Putamen (tissue), 1 donor: ENCODE data around the gene MGAT4C.
A peak's percentile ranks its signal among the peaks of the same experiment; 100 is the strongest.
"Not testable (repeated sequence)": the region's sequence is repeated elsewhere in the genome, so short reads cannot be mapped to it uniquely, and the experiment has no call there.

ENCODE experiments used
- DNase-seq: peaks from one replicate; pipeline ENCODE4 v3.0.0-alpha.2; 2016; ENCODE audit warnings: low spot score

MGAT4C gene

DNA sequence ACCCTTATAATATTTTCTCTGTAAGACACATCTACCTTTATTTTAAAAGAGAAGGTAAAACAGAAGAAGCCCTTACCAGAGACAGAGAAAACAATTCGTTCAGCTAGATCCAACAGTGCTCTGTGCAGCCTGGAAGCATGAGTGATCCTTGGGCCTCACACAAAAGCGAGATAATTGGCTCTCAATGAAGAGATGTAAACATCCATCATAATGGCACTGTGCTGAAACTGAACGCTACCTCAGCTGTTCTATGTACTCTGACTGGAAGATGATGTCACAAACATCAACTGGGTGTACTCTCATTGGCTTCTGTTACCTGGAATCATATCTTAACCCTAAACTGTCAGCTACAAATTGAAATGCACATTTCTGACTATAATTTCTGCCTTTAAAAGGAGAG is at the start of gene MGAT4C:
TSS of gene MGAT4C (minus strand) at position 229 of the 400 bp plus-strand sequence.
- no peak for DNase-seq

DNA sequence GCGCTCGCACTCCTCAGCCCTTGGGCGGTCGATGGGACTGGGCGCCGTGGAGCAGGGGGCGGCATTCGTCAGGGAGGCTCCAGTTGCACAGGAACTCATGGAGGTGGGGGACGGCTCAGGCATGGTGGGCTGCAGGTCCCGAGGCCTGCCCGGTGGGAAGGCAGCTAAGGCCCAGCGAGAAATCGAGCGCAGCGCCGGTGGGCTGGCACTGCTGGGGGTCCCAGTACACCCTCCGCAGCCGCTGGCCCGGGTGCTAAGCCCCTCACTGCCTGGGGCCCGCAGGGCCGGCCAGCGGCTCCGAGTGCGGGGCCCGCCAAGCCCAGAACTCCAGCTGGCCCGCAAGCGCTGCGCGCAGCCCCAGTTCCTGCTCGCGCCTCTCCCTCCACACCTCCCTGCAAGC is 40.2 kb upstream of the MGAT4C start:
- not testable (repeated sequence) for DNase-seq

DNA sequence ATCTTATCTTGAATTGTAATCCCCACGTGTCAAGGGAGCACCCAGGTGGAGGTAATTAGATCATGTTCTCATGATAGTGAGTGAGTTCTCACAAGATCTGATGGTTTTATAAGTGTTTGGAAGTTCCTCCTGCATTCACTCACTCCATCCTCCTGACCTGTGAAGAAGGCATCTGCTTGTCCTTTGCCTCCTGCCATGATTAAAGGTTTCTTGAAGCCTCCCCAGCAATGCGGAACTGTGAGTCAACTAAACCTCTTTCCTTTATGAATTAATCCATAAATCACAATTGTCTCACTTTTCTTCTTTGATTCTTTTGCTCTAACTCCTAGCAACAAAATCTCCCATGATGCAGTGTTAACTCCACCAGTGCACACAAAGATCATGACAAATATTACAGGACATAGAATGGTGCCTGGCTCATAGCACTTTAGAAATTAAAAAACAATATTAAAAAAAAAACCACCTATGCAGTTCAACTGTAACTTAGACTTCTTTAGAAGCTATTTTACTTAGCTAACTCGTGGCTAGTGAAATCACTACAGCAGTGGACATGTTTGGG is 37.6 kb upstream of the MGAT4C start:
- no peak for DNase-seq

DNA sequence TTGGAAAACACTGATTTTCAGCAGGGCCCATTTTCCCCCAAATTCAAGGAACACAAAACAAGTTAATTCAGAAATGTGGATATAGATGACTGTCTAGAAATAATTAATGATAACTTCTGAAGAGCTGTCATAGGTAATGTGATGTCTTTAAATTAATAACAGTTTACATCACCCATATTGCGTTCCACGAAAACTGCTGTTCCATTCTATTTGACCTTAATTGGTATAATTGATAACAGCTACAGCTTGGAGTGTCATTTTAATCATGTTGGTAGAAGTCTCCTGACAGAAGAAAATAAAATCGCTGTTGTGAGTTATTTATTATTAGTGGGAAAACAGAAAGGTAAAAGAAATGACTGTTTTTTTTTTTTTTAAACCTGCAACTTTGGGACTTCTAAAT is 36.3 kb upstream of the MGAT4C start:
- no peak for DNase-seq

DNA sequence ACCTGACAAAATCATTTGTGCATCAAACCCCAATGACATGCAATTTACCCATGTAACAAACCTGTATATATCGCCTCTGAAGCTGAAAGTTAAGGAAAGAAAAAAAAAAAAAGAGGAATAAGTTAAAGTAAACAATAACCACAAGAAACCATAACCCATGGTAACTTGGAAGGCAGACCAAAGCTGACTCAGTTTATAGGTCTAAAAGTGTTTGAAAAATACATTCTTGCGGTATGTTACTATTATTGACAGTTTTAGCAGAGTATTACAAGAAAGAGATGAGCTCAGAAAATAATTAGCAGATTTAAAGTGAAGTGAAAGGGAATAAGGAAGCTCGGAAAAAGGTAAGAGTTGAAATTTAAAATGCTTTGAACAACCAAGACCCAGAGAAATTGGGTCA is 34.4 kb upstream of the MGAT4C start:
- no peak for DNase-seq

DNA sequence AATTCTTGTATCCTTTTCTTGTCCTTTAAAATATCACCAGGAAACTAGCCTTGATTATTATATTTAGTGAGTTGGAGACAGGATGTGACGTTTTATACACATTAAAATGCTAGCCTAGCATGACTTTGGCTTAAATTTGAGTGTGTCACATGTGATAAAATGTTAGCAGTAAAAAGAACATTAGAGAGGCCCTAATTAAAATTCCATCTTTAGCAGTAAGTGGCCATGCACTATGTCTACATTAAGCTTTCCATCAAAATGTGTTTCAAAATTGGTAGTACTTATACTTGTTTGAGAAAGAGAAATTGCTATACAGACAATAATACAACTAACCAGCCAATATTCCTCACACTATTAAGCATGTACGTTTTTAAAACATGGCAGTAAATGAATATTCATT is 29.9 kb upstream of the MGAT4C start:
- no peak for DNase-seq

DNA sequence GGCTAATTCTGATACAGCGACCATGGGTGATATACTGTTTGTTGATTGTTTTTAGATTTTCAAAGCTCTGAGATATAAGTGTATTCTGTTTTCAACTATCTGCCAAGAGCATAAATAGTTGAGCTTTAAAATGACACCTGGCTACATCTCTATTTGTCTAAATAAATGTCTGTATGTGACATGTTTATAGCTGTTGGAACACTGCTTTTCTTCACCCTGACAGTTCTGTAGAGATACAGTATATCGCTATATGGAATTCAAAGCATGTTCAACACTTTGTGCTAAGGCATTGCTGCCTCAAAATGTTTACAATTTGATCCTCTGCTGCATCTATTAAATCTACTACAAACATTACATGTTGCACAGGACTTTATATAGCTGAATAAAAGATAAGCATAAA is 27.4 kb upstream of the MGAT4C start:
- no peak for DNase-seq

DNA sequence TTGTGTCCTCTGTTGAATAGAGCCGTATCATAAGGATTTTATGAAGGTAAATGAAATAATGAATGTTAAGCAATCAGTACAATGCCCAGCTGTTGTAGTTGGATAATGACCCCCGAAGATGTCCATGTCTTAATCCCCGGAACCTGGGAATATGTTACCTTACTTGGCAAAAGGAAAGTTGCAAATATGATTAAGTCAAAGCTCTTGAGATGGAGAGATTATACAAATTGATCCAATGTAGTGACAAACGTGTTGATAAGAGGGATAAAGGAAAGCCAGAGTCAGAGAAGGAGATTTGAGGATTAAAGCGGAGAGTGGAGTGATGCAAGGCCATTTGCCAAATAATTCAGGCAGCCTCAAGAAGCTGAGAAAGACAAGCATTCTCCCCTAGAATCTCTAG is 19.2 kb upstream of the MGAT4C start:
- DNase-seq = no peak

DNA sequence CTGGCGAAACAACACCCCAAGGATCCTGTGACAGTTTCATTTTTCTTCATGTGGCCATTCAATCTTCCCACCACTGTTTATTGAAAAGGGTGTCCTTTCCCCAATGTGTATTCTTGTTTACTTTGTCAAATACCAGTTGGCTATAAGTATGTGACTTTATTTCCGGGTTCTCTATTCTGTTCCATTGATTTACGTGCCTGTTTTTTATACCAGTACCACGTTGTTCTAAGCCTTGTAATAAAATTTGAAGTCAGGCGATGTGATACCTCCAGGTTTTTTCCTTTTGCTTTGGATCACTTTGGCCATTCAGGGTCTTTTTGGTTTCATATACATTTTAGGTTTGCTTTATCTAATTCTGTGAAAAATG is 9.1 kb upstream of the MGAT4C start:
- no peak for DNase-seq

DNA sequence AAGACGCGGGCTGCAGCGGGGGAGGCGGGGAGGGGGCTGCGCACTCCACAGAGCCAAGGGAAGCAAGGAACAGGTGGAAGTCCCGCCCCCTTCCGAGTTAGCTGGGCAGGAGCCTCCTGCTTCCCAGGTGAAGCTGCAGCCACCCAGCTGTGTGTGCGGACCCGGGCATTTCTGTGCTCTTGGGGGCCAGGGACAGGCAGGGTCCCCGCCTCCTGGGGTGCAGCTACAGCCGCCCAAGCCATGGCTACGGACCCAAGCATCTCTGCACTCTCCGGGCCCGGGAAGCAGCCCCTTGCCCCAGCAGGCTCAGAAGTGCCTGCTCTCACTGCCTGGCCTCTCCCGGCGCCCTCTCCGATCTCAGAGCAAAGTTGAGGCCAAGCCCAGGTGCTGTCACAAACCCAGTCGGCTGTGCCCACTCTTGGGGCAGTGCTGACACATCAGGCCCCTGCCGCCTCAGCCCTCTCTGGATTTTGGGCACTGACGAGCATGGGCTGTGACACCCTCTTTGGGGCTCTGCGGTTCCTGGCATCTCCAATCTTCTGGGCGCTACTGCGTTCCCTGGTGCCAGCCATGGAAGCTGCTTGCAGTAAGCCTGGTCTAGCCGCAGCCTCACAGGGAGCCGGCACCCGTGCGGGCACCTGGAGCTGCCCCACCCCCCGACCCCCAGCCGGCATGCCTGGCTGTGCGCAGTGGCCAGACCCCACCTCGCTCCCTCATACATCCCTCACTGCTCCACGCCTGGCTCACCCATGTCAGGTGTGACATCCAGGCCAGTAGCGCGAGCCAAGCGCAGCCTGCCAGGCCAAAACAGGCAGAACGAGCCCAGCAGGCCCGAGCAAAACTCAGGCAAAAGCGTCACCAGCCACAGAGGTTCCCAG is 8.5 kb upstream of the MGAT4C start:
- DNase-seq = no peak

DNA sequence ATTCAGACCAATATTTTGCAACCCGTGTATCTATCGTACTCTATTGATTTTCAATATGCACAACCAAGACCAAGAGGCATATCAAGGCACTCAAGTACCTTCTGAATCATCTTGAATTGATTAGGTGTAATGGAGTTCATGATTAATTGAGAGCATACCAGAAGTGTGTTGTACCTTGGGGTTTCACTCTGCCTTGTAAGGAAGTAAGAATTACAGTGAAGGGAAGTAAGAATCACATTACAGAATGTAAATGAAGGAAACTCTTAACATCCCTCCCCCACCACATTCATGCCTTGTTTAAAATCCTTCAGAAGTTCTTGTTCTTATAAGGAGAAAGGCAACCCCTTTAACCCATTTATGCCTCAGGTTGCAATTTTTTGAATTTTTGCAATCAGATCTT is 5.4 kb upstream of the MGAT4C start:
- no peak for DNase-seq

DNA sequence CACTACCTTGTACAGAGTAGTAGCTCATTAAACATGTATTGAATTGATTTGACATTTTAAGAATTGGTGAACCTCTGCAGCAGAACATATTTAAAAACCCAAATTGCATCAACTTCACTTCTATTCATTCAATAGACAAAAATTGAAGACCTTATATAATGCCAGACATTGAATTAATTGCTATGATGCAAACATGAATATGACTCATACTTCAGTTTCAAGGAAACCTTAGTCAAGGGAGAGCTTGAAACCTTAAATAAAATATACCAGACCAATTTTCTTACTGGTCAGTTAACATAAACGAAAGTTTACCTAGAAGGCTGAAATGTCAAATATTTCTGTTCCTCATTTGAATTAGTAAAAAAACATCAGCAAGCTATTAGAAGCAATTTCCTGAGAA is 5.0 kb upstream of the MGAT4C start:
- DNase-seq = no peak

DNA sequence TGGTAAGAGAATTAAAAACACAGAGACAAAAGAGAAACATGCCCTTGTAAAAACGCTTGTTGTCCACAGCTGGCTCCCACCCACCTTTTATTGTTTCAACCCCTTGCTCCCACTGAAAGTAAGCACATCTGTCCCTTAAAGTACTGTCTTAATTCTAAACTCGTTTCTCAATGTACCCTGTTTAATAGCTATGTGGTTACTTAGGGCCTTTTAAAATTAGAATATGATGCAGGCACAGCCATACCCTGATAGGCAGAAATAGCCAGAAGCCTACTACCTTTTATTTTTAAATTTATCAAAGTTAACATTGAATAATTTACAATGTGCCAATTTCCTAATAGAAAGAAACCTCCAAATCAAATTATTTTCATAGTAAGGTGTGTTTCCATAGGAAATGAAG is 4.0 kb upstream of the MGAT4C start:
- no peak for DNase-seq

DNA sequence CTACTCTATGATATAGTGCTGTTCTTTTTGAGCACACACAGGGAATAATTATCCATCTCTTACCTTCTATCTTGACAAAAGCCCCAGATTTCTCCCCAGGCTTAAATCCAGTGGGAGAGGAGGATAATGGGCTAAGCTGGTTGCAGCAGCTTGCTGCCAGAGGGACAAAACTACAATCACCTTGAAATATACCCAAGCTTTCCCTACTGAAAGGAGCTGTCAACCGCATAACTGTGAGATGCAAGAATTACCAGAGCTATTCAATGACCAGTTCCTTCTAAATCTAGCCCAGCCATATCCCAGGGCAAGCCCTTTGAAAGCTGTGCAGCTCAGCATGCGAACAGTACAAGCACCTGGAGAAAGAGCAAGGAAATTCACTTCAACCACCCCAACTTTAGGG is 943 bp upstream of the MGAT4C start:
- DNase-seq = no peak

DNA sequence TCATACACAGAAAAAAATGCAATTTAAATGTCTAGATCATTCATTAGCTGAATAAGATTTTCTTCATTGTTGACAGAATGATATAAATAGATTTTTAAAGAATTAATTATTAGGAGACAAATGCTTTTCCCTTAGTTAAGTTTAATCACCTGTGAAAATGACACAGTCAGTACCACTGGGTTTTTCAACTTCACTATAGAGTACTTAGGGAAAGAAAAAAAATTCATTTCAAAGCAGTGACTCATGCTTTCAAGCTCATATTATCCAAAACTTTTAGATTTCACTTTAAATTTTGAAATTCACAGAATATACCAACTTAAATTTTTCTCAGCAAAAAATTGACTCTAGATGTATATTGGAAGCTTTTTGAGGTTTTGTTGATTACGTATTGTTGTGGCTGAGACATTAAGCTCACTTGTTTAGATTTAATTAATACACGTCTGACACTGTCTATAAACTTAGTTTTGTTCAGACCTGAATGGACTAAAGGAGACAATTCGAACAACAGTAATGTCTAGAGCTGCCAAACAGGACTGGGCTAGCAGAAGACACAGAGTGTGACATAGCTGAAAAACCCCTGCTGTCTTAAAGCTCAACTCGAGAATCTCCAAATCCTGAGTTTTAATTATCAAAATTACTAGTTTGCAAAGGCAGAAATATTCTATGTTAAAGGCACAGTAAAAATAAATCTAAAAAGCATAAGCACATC is 1.6 kb downstream of the MGAT4C start:
- DNase-seq = no peak

DNA sequence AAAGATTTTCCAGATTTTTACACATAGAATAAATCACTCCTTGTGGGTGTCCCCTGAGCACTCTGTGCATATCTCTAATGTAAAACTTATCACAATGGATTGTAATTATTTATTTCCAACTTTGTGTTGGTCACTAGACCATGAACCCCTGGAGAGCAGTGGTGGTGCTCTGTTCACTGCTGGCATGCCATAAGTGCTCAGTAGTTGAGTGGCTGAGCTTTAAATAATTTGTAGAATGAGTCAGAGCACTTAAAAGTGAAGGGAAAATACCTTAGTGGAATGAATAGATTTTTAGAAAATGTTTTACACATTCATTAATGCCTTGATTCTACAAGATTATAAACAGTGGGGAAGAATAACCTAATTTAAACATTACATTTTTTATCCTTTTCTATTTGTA is 6.3 kb downstream of the MGAT4C start:
- DNase-seq = no peak

DNA sequence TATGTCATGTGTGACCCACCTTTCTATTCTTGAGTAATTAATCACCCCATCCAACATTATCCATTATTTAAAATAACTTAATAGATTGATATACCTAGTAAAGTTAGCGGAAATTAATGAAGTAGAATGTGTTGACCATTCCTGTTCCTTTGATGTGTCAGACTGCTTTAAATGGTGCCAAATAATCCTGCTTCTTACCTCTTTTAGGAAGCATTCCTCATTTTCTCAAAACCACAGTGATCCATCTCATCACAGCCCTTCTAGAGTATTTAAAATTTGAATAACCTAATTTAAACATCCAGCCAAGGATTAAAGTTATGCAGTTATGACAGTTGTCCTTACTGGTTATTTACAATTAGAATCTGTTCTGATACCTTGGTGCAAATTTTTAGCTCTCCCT is 6.9 kb downstream of the MGAT4C start:
- DNase-seq = no peak

DNA sequence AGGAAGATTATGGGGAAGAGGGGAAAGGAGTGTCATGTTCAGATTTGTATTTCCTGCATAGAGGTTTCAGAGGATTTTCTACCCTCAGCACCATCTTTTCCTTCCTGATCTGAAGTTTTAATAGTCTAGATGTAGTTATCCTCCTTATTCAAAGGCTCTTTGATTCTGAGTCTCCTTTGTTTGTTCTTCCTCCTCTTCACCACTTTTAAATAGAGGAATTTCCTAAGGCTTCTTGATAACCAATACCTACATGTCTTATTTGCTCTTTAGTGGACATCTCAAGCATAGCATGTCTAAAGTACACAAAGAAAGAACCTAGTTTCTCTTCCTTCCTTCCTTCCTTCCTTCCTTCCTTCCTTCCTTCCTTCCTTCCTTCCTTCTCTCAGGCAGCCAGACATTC is 8.3 kb downstream of the MGAT4C start:
- DNase-seq = no peak

DNA sequence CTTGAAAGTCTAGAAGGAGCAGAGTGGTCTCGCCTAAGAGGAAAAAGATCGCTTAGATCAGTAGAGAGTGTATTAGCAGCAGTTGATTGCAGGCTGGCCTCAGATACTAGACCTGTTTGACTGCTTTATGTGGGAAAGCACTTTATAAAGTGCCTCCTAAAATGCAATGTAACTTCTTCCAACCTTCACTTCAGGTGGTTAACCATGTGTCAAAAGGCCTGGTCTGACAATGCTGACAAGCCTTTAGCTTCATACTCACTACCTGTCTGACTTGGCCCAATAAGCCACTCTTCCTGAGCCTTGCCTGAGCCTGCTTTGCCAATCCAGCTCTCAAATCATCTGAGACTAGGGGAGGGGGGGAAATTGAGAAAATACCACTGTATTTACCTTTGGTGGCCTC is 14.6 kb downstream of the MGAT4C start:
- no peak for DNase-seq

DNA sequence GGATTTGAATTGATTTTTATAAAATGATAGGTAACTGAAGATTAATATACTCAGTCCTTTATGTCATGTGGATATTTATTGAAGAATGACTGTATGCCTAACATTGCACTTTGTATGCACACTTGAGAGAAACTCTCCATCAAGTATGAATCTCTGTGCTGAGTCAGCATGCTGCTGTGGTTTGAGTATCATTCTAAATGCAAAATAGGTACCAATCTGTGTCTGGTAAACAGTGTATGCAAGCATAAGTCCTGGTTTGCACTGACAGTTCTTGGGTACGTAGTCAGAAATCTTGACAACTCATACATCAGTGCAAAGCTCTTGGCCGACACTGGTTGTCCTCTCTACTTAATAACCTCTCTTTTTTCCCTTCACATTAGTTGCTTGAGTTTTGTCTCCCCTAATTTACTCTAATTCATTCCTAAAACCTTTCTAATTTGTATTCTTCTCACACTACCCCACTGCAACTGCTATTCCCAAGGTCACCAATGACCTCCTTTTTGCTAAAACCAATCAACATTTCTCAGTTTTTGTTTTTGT is 21.8 kb downstream of the MGAT4C start:
- peak; percentile 25 for DNase-seq

DNA sequence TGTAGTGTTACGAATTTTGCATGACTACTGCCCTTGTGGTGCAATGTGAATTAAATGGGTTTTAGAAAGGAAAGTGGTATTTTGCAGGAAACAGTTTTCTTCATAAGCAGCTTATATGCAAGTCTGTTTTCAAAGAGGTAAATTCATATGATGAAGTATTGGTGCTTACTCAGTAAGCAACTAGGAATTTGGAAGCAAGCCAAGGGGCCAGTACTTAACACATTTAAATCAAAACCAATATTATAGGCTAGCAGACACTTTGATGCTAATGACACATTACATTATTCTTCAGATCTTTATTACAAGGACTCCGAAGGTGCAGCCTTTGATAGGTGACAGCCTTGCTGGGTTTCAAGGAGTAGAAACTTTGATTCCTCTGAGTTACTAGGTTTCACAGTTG is 23.1 kb downstream of the MGAT4C start:
- no peak for DNase-seq

DNA sequence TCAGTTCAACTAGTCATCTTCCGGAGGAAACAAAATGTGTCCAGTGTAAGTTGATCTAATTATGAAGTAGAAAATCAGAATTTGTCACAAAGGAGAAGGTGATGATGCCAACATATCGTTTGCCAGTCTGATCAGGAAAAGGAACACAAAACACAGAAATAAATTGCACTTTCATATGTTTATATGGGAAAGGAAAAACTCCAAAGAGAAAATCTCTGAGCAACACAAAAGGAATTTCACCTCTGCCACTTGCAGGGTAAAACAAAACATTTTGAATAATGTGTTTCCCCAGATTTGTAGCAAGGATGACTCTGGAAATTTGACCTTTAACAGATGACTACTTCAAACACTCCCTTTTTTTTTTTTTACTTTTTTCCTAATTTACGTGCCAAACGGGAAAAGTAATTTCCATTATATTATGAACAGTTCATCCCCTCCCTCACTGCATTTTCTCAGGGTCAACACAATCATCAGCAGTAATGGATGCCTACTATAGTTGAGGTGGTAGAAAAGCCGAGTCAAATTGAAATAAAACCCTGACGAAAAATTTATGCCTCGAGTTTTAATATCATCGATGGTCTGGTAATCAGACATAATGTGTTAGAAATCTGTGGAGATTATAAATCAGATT is 25.6 kb downstream of the MGAT4C start:
- DNase-seq = no peak

DNA sequence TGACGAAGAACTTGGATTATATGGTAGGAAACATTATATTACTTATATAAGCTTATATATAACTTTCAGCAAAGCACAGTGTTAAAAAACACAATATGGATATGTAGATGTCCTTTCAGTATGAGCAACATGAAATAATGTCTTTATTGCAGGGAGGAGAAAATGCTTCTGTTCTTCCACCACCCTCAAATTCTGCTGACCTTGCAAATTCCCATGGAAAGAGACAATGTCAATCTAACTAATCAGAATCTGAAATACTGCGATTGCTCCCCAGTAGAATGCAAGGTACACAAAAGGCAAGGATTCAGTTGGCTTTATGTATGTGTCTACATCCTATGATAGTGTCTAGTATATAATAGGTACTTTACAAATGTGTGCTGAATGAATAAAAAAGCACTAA is 26.4 kb downstream of the MGAT4C start:
- DNase-seq = no peak
